ENCODE results near the gene IRF1.

The IRF1 gene

DNA sequence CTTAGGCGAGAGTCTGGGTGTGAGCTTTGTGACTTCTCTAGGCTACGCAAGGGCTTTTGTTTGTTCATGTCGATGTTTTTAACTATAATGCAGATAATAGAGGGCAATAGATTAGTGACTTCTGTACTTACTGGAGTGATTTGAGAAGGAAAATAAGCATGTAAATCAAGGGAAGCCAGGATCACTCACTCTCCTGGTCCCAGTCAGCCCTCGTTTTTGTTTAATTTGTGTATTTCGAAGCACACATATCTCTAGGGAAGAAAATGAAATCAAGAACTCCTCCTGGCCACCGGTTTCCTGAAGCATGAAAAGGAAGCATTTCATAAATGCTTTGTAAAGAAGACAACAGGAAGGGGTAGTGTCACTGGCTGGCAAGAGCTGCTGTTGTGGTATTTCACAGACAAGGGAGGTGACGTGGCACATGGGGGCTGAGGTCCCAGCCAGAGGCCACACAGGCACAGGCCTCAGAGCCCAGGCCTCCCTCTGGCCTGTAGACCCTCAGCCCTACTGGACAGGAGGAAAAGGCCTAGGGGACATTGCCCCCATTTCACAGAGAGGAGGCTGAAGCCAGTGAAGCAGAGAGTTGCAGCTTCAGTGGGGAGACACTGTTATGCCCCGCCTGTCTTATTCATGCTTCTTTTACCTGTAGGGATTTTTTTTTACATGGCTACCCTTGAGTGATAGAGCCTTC is 34.1 kb downstream of the IRF1 start:
- Histone ChIP-seq H3K27me3 (ENCODE audit: control insufficient read depth in 2 of 2, insufficient read depth in 2 of 2, low read length in 2 of 2) (no peaks in the 10 kb centered on the region), H3K9ac (ENCODE audit: low read depth in 1 of 2, low read length in 2 of 2) (peak overlapping the region; percentile 53 to 76), H3K9me3 (ENCODE audit: control insufficient read depth in 2 of 2, low read length in 2 of 2) (no peaks in the 10 kb centered on the region), H3K27ac (ENCODE audit: low read depth in 2 of 2, low read length in 2 of 2) (peak overlapping the region; percentile 78 to 91), H3K36me3 (ENCODE audit: control insufficient read depth in 2 of 2, insufficient read depth in 2 of 2, low read length in 2 of 2) (peaks cover under 1 to 16% of the 10 kb centered on the region in 2 donors), H3K4me1 (ENCODE audit: control insufficient read depth in 2 of 2, insufficient read depth in 2 of 2, low read length in 2 of 2) (peaks cover 50 to 51% of the 10 kb centered on the region in 2 donors), H3K4me3 (ENCODE audit: low read length in 2 of 2) (peak overlapping the region in 1 of 2 donors; percentile 26)

DNA sequence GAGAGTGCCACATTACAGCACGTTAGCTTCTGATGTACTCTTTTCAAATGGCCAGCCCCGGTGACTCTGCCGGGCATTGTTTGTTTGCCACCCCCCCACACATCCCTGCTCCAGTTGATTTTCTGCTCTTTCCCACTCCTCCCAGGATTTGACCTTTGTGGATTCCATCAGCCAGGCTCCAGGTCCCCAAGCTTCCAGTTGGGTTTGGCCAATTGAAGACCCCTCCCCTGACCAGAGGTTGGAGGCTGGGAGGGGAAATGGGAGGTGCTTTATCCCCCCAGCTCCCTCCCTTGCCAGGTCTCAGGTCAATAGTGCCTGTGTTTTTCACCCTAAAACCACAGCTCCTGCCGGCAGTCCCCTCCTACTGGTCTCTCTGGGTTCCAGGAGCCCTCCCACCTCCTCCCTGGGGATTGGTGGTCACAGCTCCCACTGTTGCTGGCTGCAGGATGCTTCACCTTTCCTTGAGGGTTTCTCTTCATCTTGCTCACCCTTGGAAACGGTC is 34.9 kb downstream of the IRF1 start:
- no peaks in the 10 kb centered on the region for H3K9me3 ChIP-seq (ENCODE audit: control insufficient read depth in 2 of 2, low read length in 2 of 2)
- peak overlapping the region in 1 of 2 donors; percentile 26 for H3K4me3 ChIP-seq (ENCODE audit: low read length in 2 of 2)
- peak overlapping the region; percentile 78 to 91 for H3K27ac ChIP-seq (ENCODE audit: low read depth in 2 of 2, low read length in 2 of 2)
- H3K4me1 ChIP-seq (ENCODE audit: control insufficient read depth in 2 of 2, insufficient read depth in 2 of 2, low read length in 2 of 2), result peaks cover 45 to 47% of the 10 kb centered on the region in 2 donors
- H3K27me3 ChIP-seq (ENCODE audit: control insufficient read depth in 2 of 2, insufficient read depth in 2 of 2, low read length in 2 of 2), result no peaks in the 10 kb centered on the region
- peaks cover 4 to 18% of the 10 kb centered on the region in 2 donors for H3K36me3 ChIP-seq (ENCODE audit: control insufficient read depth in 2 of 2, insufficient read depth in 2 of 2, low read length in 2 of 2)
- peak overlapping the region; percentile 6 to 76 for H3K9ac ChIP-seq (ENCODE audit: low read depth in 1 of 2, low read length in 2 of 2)

DNA sequence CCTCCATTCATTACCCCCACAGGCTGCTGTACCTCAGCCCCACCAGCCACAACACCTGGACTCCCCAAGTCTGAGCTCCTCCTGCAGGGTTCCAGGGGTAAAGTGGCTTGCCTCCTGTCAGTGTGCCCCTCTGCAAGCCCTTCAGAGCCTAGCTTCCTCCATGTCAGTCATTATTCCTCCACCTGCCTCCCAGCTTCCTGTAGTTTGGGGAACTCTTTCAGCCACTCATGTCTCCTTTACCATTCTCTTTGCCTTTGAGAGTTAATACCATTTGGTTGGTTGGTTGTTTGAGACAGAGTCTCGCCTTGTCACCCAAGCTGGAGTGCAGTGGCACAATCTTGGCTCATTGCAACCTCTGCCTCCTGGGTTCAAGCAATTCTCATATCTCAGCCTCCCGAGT is 36.2 kb downstream of the IRF1 start:
- H3K4me1 ChIP-seq (ENCODE audit: control insufficient read depth in 2 of 2, insufficient read depth in 2 of 2, low read length in 2 of 2), result peaks cover 33 to 35% of the 10 kb centered on the region in 2 donors
- no peaks in the 10 kb centered on the region for H3K9me3 ChIP-seq (ENCODE audit: control insufficient read depth in 2 of 2, low read length in 2 of 2)
- peaks cover 9 to 21% of the 10 kb centered on the region in 2 donors for H3K36me3 ChIP-seq (ENCODE audit: control insufficient read depth in 2 of 2, insufficient read depth in 2 of 2, low read length in 2 of 2)
- H3K9ac ChIP-seq (ENCODE audit: low read depth in 1 of 2, low read length in 2 of 2), result no peak overlapping the region
- H3K27ac ChIP-seq (ENCODE audit: low read depth in 2 of 2, low read length in 2 of 2), result peak overlapping the region in 1 of 2 donors; percentile 0
- no peaks in the 10 kb centered on the region for H3K27me3 ChIP-seq (ENCODE audit: control insufficient read depth in 2 of 2, insufficient read depth in 2 of 2, low read length in 2 of 2)
- H3K4me3 ChIP-seq (ENCODE audit: low read length in 2 of 2), result no peak overlapping the region

DNA sequence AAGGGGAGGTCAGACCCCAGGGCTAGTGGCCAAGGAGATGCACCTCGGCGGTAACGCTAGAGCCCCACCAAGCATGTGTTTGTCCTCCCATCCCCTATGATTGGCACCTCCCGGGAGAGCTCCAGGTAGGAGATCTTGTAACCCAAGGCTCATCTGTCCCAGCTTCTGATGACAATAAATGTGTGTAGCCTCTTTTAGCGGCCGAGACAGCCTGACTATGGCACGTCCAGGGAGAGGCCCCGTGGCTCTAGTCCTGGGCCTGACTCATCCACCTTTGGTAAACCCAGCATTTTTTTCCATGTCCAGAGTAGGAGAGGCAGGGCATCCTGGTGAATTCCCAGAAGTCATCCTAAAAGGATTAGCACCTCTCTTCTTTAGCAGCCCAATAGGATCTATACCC is 39.2 kb downstream of the IRF1 start:
- H3K4me3 ChIP-seq (ENCODE audit: low read length in 2 of 2), result no peak overlapping the region
- peaks cover 9 to 24% of the 10 kb centered on the region in 2 donors for H3K36me3 ChIP-seq (ENCODE audit: control insufficient read depth in 2 of 2, insufficient read depth in 2 of 2, low read length in 2 of 2)
- H3K27me3 ChIP-seq (ENCODE audit: control insufficient read depth in 2 of 2, insufficient read depth in 2 of 2, low read length in 2 of 2), result no peaks in the 10 kb centered on the region
- H3K9ac ChIP-seq (ENCODE audit: low read depth in 1 of 2, low read length in 2 of 2), result no peak overlapping the region
- H3K27ac ChIP-seq (ENCODE audit: low read depth in 2 of 2, low read length in 2 of 2), result no peak overlapping the region
- H3K4me1 ChIP-seq (ENCODE audit: control insufficient read depth in 2 of 2, insufficient read depth in 2 of 2, low read length in 2 of 2), result peaks cover 22 to 23% of the 10 kb centered on the region in 2 donors
- no peaks in the 10 kb centered on the region for H3K9me3 ChIP-seq (ENCODE audit: control insufficient read depth in 2 of 2, low read length in 2 of 2)

DNA sequence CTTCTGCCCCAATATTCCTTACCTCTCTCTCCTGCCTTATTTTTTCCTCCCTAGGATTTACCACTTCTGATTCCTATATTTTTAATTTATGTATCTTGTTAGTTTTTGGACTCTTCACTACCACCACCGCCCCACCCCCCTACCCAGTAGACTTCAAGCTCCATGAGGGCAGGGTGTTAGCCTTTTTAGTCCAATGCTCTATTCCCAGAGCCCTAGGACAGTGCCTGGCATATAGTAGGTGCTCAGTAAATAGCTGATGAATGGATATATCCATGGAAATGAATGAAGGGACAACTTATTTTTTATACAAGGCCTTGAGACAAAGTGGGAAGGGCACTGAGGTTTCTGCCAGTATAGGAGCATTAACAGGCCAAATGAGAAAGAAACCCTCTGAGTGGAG is 41.5 kb downstream of the IRF1 start:
- H3K4me1 ChIP-seq (ENCODE audit: control insufficient read depth in 2 of 2, insufficient read depth in 2 of 2, low read length in 2 of 2), result peaks cover 13% of the 10 kb centered on the region in 2 donors
- H3K9me3 ChIP-seq (ENCODE audit: control insufficient read depth in 2 of 2, low read length in 2 of 2), result no peaks in the 10 kb centered on the region
- H3K27me3 ChIP-seq (ENCODE audit: control insufficient read depth in 2 of 2, insufficient read depth in 2 of 2, low read length in 2 of 2), result no peaks in the 10 kb centered on the region
- no peak overlapping the region for H3K4me3 ChIP-seq (ENCODE audit: low read length in 2 of 2)
- no peak overlapping the region for H3K27ac ChIP-seq (ENCODE audit: low read depth in 2 of 2, low read length in 2 of 2)
- H3K36me3 ChIP-seq (ENCODE audit: control insufficient read depth in 2 of 2, insufficient read depth in 2 of 2, low read length in 2 of 2), result peaks cover 9 to 22% of the 10 kb centered on the region in 2 donors
- no peak overlapping the region for H3K9ac ChIP-seq (ENCODE audit: low read depth in 1 of 2, low read length in 2 of 2)

DNA sequence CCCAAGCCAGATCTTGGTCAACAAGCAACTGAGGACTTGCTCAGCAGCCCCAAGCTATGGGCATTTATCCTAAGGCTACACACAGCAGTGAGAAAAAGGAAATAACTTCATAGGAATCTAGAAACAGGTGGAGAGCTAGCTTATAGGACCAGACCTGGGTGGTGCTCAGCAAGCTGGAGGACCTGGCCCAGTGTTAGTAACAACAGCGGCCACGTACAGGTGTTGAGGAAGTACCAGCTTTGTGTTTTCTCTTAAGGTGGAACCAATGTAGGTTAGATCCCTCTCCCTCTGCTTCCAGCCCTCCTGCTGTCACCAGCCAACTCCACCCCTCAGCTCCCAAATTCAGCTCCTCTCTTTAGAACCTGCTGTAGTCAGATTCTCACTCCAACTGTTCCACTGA is 43.4 kb downstream of the IRF1 start:
- H3K4me1 ChIP-seq (ENCODE audit: control insufficient read depth in 2 of 2, insufficient read depth in 2 of 2, low read length in 2 of 2), result peaks cover 13 to 14% of the 10 kb centered on the region in 2 donors
- H3K36me3 ChIP-seq (ENCODE audit: control insufficient read depth in 2 of 2, insufficient read depth in 2 of 2, low read length in 2 of 2), result peaks cover 9 to 20% of the 10 kb centered on the region in 2 donors
- H3K27me3 ChIP-seq (ENCODE audit: control insufficient read depth in 2 of 2, insufficient read depth in 2 of 2, low read length in 2 of 2), result no peaks in the 10 kb centered on the region
- no peak overlapping the region for H3K4me3 ChIP-seq (ENCODE audit: low read length in 2 of 2)
- H3K9me3 ChIP-seq (ENCODE audit: control insufficient read depth in 2 of 2, low read length in 2 of 2), result no peaks in the 10 kb centered on the region
- H3K9ac ChIP-seq (ENCODE audit: low read depth in 1 of 2, low read length in 2 of 2), result no peak overlapping the region
- H3K27ac ChIP-seq (ENCODE audit: low read depth in 2 of 2, low read length in 2 of 2), result peak overlapping the region; percentile 32 to 55

DNA sequence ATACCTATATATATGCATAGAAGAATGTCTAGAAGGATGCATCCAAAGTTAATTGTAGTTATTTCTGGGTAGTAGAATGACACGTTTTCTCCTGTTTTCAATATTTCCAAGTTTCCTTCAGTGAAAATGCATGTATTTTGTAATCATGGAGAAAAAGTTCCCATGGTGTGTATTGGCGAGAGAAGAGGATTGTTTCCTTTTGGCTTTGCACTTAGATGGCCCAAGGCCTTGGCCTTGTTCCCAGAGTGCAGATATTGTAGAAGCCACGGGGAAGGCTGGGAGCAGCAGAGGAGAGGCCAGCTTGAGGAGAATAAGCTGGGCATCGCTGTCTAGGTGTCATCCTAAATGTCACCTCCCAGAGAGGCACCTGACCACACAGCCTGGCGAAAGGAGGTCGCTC is 44.0 kb downstream of the IRF1 start:
- Histone ChIP-seq H3K36me3 (ENCODE audit: control insufficient read depth in 2 of 2, insufficient read depth in 2 of 2, low read length in 2 of 2) (peaks cover 9 to 18% of the 10 kb centered on the region in 2 donors), H3K27me3 (ENCODE audit: control insufficient read depth in 2 of 2, insufficient read depth in 2 of 2, low read length in 2 of 2) (no peaks in the 10 kb centered on the region), H3K9ac (ENCODE audit: low read depth in 1 of 2, low read length in 2 of 2) (no peak overlapping the region), H3K4me1 (ENCODE audit: control insufficient read depth in 2 of 2, insufficient read depth in 2 of 2, low read length in 2 of 2) (peaks cover 13 to 14% of the 10 kb centered on the region in 2 donors), H3K4me3 (ENCODE audit: low read length in 2 of 2) (no peak overlapping the region), H3K9me3 (ENCODE audit: control insufficient read depth in 2 of 2, low read length in 2 of 2) (no peaks in the 10 kb centered on the region), H3K27ac (ENCODE audit: low read depth in 2 of 2, low read length in 2 of 2) (peak overlapping the region; percentile 32 to 55)

GRCh38 chr5:132445930-132446329 is 44.6 kb downstream of the IRF1 start:
- H3K4me3 ChIP-seq (ENCODE audit: low read length in 2 of 2), result no peak overlapping the region
- no peak overlapping the region for H3K9ac ChIP-seq (ENCODE audit: low read depth in 1 of 2, low read length in 2 of 2)
- peaks cover 13 to 14% of the 10 kb centered on the region in 2 donors for H3K4me1 ChIP-seq (ENCODE audit: control insufficient read depth in 2 of 2, insufficient read depth in 2 of 2, low read length in 2 of 2)
- peak overlapping the region in 1 of 2 donors; percentile 11 for H3K27ac ChIP-seq (ENCODE audit: low read depth in 2 of 2, low read length in 2 of 2)
- H3K9me3 ChIP-seq (ENCODE audit: control insufficient read depth in 2 of 2, low read length in 2 of 2), result no peaks in the 10 kb centered on the region
- H3K27me3 ChIP-seq (ENCODE audit: control insufficient read depth in 2 of 2, insufficient read depth in 2 of 2, low read length in 2 of 2), result no peaks in the 10 kb centered on the region
- H3K36me3 ChIP-seq (ENCODE audit: control insufficient read depth in 2 of 2, insufficient read depth in 2 of 2, low read length in 2 of 2), result peaks cover 4 to 13% of the 10 kb centered on the region in 2 donors

DNA sequence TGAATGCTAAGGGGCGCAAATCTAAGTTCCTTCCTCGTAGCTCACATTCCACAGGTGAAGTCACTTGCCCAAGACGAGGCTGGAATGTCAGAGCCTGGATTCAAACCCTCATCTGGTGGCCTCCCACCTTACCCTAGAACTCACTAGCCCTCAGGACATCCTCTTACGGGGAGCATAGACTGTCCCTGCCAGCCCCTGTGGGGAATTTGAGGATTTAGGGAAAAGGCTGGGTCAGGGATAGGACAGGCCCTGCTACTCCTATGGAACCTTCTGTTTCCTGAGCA is 45.0 kb downstream of the IRF1 start:
- Histone ChIP-seq H3K27me3 (ENCODE audit: control insufficient read depth in 2 of 2, insufficient read depth in 2 of 2, low read length in 2 of 2) (no peaks in the 10 kb centered on the region), H3K4me1 (ENCODE audit: control insufficient read depth in 2 of 2, insufficient read depth in 2 of 2, low read length in 2 of 2) (peaks cover 13 to 14% of the 10 kb centered on the region in 2 donors), H3K36me3 (ENCODE audit: control insufficient read depth in 2 of 2, insufficient read depth in 2 of 2, low read length in 2 of 2) (peaks cover 4 to 15% of the 10 kb centered on the region in 2 donors), H3K27ac (ENCODE audit: low read depth in 2 of 2, low read length in 2 of 2) (peak overlapping the region in 1 of 2 donors; percentile 11), H3K9ac (ENCODE audit: low read depth in 1 of 2, low read length in 2 of 2) (no peak overlapping the region), H3K9me3 (ENCODE audit: control insufficient read depth in 2 of 2, low read length in 2 of 2) (no peaks in the 10 kb centered on the region), H3K4me3 (ENCODE audit: low read length in 2 of 2) (no peak overlapping the region)

- Histone ChIP-seq H3K9me3 (ENCODE audit: control insufficient read depth in 2 of 2, low read length in 2 of 2) (no peaks in the 10 kb centered on the region), H3K27ac (ENCODE audit: low read depth in 2 of 2, low read length in 2 of 2) (no peak overlapping the region), H3K36me3 (ENCODE audit: control insufficient read depth in 2 of 2, insufficient read depth in 2 of 2, low read length in 2 of 2) (peaks cover 4 to 15% of the 10 kb centered on the region in 2 donors), H3K4me1 (ENCODE audit: control insufficient read depth in 2 of 2, insufficient read depth in 2 of 2, low read length in 2 of 2) (peaks cover 13 to 16% of the 10 kb centered on the region in 2 donors), H3K4me3 (ENCODE audit: low read length in 2 of 2) (no peak overlapping the region), H3K27me3 (ENCODE audit: control insufficient read depth in 2 of 2, insufficient read depth in 2 of 2, low read length in 2 of 2) (no peaks in the 10 kb centered on the region), H3K9ac (ENCODE audit: low read depth in 1 of 2, low read length in 2 of 2) (no peak overlapping the region)
Observed at GRCh38 chr5:132444841-132445639, 45.5 kb downstream of the IRF1 start.

All from mucosa of rectum (tissue), 2 donors.